Subcutaneous adipose tissue (tissue), 4 donors: ENCODE results near the gene CD40. TPM values are rescaled to one million over a fixed set of nuclear protein-coding genes. Genes with fewer than 3 reads are reported as not detected.

Experiments
- total RNA-seq, 4 donors: library from RNA; depleted of rRNA; stranded (reverse); fragments of >200 nt; gene quantifications; one replicate each; pipeline ENCODE4 v1.1.0, GENCODE V29; 2016
- TF ChIP-seq, protein P1 (sequence below): fragments of 450-650 bp; IDR thresholded peaks from one replicate; pipeline ENCODE4 v1.5.1; 2016; ENCODE audit warnings: low read depth, mild to moderate bottlenecking, control low read depth, antibody characterized with exemption, moderate library complexity

CD40 gene
- total RNA-seq, result 10 to 100 TPM in 3 of 4 donors, 1 to 10 TPM in 1; 9.5 to 22.8 (median 17.7) TPM

DNA sequence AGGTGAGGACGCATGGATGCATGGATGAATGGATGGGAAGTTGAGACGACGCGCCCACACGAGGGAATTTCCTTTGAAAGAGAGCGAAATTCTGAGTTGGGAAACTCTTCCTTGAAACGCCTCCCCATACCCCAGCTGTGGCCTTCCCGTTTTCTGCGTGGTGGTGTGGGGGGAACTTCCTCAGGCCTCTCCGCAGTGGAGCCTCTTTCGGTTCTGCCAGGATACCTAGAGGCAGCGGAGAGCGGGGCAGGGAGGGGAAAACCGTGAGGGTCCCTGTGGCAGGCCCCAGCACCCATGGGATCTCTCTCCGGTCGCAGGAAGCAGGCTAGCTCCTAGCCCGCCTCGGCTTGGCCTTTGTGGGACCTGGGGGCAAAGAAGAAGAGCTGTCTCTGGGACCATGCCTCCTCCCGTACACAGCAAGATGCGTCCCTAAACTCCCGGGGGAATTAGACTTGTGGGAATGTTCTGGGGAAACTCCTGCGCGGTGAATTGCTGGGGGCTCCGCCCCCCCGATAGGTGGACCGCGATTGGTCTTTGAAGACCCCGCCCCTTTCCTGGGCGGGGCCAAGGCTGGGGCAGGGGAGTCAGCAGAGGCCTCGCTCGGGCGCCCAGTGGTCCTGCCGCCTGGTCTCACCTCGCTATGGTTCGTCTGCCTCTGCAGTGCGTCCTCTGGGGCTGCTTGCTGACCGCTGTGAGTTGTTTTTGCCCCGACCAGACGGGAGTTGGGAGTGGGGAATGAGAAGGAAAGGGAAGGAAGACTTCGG, at the start of gene CD40:
Gene CD40, plus strand, starts transcription at position 611 of the 764 bp plus-strand sequence. Its CDS starts 30 bp downstream, at position 641.
- TF ChIP-seq, protein P1, sequence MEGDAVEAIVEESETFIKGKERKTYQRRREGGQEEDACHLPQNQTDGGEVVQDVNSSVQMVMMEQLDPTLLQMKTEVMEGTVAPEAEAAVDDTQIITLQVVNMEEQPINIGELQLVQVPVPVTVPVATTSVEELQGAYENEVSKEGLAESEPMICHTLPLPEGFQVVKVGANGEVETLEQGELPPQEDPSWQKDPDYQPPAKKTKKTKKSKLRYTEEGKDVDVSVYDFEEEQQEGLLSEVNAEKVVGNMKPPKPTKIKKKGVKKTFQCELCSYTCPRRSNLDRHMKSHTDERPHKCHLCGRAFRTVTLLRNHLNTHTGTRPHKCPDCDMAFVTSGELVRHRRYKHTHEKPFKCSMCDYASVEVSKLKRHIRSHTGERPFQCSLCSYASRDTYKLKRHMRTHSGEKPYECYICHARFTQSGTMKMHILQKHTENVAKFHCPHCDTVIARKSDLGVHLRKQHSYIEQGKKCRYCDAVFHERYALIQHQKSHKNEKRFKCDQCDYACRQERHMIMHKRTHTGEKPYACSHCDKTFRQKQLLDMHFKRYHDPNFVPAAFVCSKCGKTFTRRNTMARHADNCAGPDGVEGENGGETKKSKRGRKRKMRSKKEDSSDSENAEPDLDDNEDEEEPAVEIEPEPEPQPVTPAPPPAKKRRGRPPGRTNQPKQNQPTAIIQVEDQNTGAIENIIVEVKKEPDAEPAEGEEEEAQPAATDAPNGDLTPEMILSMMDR, result no peak

DNA sequence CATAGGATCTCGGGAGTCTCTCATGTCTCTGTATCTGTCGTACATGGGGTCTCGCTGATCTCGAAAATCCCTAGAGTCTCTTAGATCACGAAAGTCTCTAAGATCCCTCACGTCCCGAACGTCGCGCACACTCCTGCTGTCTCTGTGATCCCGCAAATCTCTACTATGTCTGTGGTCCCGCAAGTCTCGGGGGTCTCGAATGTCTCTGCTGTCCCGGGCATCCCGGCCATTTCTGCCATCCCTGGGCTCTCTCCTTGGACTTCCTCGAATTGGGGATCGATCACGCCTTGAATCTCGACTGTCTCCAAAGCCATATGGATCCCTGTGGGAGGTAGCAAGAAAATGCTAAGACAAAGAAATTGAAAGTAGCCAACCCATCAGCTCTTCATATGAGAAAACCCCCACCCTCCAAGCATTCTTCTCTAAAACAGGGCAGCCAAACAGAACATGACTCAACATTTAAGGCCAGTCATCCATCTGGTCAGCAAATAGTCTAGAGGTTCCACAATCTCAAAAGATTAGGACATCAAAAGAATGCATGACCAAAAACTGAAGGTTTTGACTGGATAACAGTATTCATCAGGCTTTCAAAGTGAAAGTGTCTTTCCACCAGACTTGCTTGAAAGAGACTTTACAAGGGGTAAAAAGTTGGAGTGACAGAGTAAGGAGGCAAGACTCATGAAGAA, 47.8 kb upstream of the CD40 start:
- TF ChIP-seq, protein P1, result no peak

DNA sequence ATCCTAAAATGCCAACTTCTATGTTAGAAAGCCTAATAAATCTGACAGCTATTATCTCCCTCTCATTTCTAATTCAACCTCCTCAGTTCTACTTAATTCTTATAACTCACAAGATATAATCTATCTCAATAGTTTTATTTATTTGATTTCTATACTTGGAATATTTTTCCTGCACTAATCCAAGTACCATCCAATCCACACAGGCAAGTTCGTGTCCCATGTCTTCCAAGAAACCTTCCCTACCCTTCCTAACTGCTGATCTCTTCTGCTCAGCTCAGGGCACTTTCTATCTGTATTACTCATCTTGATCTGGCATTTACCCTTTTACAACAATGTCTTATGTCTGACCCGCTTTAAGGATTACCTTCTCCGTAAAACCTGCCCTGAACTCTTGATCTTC, 46.5 kb upstream of the CD40 start:
- TF ChIP-seq, protein P1, result no peak

DNA sequence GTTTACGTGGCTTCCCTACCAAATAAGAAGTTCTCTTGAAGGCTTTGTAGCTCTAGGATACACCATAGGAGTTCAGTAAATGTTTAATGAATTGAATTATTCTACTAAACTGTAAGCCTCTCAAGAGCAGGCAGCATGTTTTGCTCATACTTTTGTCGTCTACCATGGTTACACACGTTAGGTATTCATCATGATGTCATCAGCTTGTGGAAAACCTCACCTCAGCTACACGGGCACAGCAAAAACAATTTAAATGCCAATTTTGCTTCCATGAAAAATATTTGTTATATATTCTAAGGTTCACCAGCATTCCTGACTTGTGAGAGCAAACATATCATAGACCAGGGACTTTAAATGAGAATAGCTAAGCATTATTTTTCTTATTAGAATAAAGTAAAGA, 45.1 kb upstream of the CD40 start:
- TF ChIP-seq, protein P1, result no peak

DNA sequence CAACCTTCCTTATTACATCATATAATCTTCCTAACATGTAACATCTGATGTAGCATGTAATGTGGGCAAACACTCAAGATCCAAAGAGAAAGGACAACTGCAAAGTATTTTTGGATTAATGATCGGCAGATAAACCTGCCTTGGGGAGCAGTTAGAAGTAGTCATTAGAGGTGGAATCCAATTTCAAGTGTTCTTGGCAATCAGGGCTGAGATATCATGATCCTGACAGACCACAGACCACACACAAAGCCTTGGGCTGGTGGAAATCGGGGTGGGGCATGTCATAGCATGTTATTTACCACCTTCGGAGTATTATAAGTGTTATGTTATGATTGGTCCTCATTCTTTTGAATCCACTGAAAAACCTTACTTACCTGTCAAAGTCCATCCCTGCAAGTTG, 44.7 kb upstream of the CD40 start:
- TF ChIP-seq, protein P1, result no peak

DNA sequence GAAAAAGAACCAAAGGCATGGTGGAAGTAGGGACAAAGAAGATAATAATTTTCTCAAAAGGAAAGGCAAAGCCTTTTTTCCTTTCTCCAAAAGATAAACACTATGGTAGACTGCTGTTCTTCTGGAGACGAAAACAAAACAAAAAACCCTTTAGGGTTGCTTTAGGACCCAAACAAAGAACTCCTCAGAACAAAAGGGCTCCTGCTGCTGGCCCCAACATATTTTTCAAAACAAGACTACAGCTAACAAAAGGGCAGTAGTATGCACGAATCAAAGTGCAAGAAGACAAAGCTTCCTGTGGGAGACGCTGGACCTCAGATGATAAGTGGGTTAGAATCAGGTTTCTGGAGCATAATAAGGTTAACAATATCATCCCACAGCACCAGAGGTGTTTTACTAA, 44.1 kb upstream of the CD40 start:
- TF ChIP-seq, protein P1, result no peak

DNA sequence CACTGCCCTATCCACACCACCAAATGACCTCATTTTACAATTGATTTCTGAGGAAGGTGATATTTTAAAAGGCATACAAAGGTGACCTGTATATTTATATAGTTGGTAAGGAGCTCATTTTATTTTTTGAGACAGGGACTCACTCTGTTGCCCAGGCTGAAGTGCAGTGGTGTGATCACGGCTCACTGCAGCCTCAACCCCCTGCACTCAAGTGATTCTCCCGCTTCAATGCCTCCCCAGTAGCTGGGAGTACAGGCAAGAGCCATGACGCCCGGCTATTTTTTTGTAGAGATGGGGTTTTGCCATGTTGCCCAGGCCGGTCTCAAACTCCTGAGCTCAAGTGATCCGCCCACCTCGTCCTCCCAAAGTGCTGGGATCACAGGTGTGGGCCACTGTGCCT, 41.3 kb upstream of the CD40 start:
- TF ChIP-seq, protein P1, result no peak
